ENCODE measurements around the gene SORCS2.

Gene SORCS2

DNA sequence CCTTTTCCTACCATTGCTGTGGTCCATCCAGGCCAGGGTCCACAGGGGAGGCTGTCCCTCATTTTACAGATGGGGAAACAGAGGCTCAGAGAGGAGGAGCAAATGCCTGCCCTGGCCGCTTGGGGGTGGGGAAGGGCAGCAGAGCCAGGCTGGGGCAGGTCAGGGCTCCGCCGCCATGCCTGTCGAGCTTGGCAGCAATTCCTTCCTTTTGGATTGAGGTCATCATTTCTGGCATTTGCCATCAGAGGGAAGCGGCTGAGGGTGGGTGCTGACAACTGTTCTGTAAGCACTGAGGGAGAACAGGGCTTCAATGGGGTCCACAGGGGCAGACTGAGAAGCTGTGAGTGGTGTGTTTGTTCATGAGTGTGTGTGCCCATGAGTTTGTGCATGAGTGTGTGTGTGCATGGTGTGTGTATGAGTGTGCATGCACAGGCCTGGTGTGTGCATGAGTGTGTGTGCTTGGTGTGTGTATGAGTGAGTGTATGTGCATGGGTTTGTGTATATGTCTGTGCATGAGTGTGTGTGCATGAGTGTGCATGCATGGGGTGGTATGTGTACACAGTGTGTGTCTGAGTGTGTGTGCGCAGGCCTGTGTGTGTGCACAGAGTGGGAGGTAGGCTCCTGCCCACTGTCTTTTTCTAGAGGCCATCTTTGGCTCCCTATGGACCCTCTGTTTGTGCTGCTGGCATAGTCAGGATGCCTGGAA lies 115.2 kb downstream of the SORCS2 start:
- no peak for TF ChIP-seq FOXP2 (optimal IDR thresholded peaks at IDR 0.05; ENCODE audit: borderline replicate concordance, extremely low read depth, extremely low read length, insufficient read depth)
- TF ChIP-seq POLR2AphosphoS5 (IDR thresholded peaks at IDR 0.05; ENCODE audit: low read depth, low read length), result no peak
- TF ChIP-seq, protein P1, sequence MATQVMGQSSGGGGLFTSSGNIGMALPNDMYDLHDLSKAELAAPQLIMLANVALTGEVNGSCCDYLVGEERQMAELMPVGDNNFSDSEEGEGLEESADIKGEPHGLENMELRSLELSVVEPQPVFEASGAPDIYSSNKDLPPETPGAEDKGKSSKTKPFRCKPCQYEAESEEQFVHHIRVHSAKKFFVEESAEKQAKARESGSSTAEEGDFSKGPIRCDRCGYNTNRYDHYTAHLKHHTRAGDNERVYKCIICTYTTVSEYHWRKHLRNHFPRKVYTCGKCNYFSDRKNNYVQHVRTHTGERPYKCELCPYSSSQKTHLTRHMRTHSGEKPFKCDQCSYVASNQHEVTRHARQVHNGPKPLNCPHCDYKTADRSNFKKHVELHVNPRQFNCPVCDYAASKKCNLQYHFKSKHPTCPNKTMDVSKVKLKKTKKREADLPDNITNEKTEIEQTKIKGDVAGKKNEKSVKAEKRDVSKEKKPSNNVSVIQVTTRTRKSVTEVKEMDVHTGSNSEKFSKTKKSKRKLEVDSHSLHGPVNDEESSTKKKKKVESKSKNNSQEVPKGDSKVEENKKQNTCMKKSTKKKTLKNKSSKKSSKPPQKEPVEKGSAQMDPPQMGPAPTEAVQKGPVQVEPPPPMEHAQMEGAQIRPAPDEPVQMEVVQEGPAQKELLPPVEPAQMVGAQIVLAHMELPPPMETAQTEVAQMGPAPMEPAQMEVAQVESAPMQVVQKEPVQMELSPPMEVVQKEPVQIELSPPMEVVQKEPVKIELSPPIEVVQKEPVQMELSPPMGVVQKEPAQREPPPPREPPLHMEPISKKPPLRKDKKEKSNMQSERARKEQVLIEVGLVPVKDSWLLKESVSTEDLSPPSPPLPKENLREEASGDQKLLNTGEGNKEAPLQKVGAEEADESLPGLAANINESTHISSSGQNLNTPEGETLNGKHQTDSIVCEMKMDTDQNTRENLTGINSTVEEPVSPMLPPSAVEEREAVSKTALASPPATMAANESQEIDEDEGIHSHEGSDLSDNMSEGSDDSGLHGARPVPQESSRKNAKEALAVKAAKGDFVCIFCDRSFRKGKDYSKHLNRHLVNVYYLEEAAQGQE (IDR thresholded peaks at IDR 0.05; ENCODE audit: insufficient read depth in 1 of 2, low read depth in 2 of 2, low read length in 2 of 2), result no peak
- TF ChIP-seq TAF1 (IDR thresholded peaks at IDR 0.05; ENCODE audit: borderline replicate concordance, insufficient read depth, low read length), result no peak
- TF ChIP-seq SIN3A (IDR thresholded peaks at IDR 0.05; ENCODE audit: borderline replicate concordance, insufficient read depth, low read length), result no peak

DNA sequence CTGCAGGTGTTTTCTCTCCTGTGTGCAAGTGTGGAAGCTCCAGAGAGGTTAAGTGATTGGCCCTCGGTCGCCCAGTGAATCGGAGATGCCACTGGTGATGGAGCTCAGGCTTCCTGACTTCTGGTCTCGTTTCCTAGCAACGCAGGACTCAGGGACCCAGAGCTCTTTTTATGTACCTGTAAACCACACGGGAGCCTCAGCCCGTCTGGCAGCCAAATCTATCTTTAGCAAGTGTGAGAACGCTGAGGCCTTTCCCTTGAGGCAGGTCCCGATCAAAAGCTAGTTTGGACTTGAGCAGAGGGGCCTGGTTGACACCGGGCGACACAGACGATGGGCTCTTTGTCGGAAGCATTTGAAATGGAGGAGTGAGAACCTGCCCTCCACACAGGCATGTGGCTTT lies 116.8 kb downstream of the SORCS2 start:
- TF ChIP-seq TAF1 (IDR thresholded peaks at IDR 0.05; ENCODE audit: borderline replicate concordance, insufficient read depth, low read length) (no peak), POLR2AphosphoS5 (IDR thresholded peaks at IDR 0.05; ENCODE audit: low read depth, low read length) (no peak), FOXP2 (optimal IDR thresholded peaks at IDR 0.05; ENCODE audit: borderline replicate concordance, extremely low read depth, extremely low read length, insufficient read depth) (no peak), SIN3A (IDR thresholded peaks at IDR 0.05; ENCODE audit: borderline replicate concordance, insufficient read depth, low read length) (no peak)
- TF ChIP-seq, protein P1 (IDR thresholded peaks at IDR 0.05; ENCODE audit: insufficient read depth in 1 of 2, low read depth in 2 of 2, low read length in 2 of 2), result no peak

DNA sequence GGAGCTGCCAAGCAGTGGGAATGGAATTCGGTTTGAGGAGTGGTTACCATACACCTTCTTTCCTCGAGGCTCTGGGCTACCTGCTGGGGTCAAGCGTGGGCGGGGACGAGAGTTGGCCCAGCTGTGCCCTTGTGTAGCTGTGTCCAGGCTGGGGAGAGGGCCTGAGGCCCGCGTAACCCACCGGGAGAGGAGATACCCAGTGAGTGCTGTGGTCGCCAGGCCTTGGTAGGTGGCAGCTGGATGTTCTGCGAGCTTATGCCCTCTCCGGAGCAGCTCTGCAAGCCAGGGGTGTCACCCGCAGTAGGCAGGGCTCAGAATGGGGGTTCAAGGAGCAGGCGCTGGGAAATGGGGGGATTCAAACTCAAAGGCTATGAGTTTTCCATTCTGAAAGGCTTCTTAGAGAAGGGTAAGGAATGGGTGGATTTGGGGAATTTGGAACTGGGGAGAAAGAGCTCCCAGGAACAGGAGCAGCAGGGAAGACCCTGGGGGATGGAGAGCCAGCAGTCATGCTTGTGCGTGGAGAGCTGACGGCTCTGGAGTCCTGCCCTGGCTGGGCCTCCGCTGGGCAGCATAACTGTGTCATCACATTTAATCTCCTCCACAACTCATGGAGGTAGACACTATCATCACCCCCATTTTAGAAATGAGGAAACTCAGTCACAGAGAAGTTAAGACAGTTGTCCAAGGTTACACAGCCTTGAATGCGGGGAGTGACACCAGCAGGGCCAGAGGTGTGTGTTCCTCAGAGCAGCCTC lies 117.5 kb downstream of the SORCS2 start:
- TF ChIP-seq, protein P1 (IDR thresholded peaks at IDR 0.05; ENCODE audit: insufficient read depth in 1 of 2, low read depth in 2 of 2, low read length in 2 of 2), result no peak
- no peak for TF ChIP-seq TAF1 (IDR thresholded peaks at IDR 0.05; ENCODE audit: borderline replicate concordance, insufficient read depth, low read length)
- TF ChIP-seq FOXP2 (optimal IDR thresholded peaks at IDR 0.05; ENCODE audit: borderline replicate concordance, extremely low read depth, extremely low read length, insufficient read depth), result no peak
- no peak for TF ChIP-seq SIN3A (IDR thresholded peaks at IDR 0.05; ENCODE audit: borderline replicate concordance, insufficient read depth, low read length)
- TF ChIP-seq POLR2AphosphoS5 (IDR thresholded peaks at IDR 0.05; ENCODE audit: low read depth, low read length), result no peak

DNA sequence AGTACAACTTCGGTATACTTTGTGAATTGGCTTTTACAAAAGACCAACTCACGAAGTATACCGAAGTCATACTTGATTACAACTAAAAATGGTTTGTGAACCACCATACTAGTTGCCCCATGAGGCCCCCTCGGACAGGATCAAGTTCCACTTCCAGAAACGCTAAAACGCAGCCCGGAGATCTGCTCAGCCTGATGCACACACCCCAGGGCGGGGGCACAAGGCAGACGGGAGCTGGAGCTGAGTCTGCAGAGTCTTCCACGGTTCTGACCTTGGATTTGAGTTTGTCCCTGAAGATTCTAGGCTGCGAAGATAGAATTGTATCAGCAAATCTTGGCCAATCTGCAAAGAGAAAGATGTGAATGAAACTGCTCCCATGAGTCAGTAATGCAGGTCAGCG lies 118.1 kb downstream of the SORCS2 start:
- TF ChIP-seq POLR2AphosphoS5 (IDR thresholded peaks at IDR 0.05; ENCODE audit: low read depth, low read length) (no peak), TAF1 (IDR thresholded peaks at IDR 0.05; ENCODE audit: borderline replicate concordance, insufficient read depth, low read length) (no peak), SIN3A (IDR thresholded peaks at IDR 0.05; ENCODE audit: borderline replicate concordance, insufficient read depth, low read length) (no peak), FOXP2 (optimal IDR thresholded peaks at IDR 0.05; ENCODE audit: borderline replicate concordance, extremely low read depth, extremely low read length, insufficient read depth) (no peak)
- TF ChIP-seq, protein P1 (IDR thresholded peaks at IDR 0.05; ENCODE audit: insufficient read depth in 1 of 2, low read depth in 2 of 2, low read length in 2 of 2), result no peak

All from PFSK-1 (cell line).